ENCODE results near the gene CASP4. TPM values are rescaled to one million over a fixed set of nuclear protein-coding genes. Genes with fewer than 3 reads are reported as not detected.

Gene CASP4
- total RNA-seq, 1 experiment from 2014 or later = 53.1 TPM

GRCh38 chr11:104997288-104997687 is 28.9 kb upstream of the CASP4 start:
- intact Hi-C loops (cut with micrococcal nuclease; ENCODE audit: unreplicated experiment) = no loop called here
- BruUV-seq (replicated peaks) = no TSS peak
- no peak for TF ChIP-seq CTCF (IDR thresholded peaks at IDR 0.05; ENCODE audit: unreplicated experiment)
- DNase-seq = no peak
- no peak overlapping the region for H3K4me3 Mint-ChIP-seq (ENCODE audit: low read depth, unreplicated experiment)
- peaks cover 5% of the 10 kb centered on the region for H3K36me3 Mint-ChIP-seq (ENCODE audit: insufficient read depth, unreplicated experiment)
- H3K27me3 Mint-ChIP-seq (ENCODE audit: unreplicated experiment) = no peaks in the 10 kb centered on the region
- H3K9me3 Mint-ChIP-seq (ENCODE audit: low read depth, unreplicated experiment) = peaks cover 4% of the 10 kb centered on the region
- peaks cover 23% of the 10 kb centered on the region for H3K4me1 Mint-ChIP-seq (ENCODE audit: low read depth, unreplicated experiment)
- no peak overlapping the region for H3K27ac Mint-ChIP-seq (ENCODE audit: unreplicated experiment)
- CTCF ChIA-PET = no interaction called here

GRCh38 chr11:104995001-104995408 is 26.6 kb upstream of the CASP4 start:
- CTCF ChIA-PET = no interaction called here
- TF ChIP-seq CTCF (IDR thresholded peaks at IDR 0.05; ENCODE audit: unreplicated experiment) = no peak
- no peaks in the 10 kb centered on the region for H3K27me3 Mint-ChIP-seq (ENCODE audit: unreplicated experiment)
- H3K9me3 Mint-ChIP-seq (ENCODE audit: low read depth, unreplicated experiment) = no peaks in the 10 kb centered on the region
- no peaks in the 10 kb centered on the region for H3K36me3 Mint-ChIP-seq (ENCODE audit: insufficient read depth, unreplicated experiment)
- intact Hi-C loops (cut with micrococcal nuclease; ENCODE audit: unreplicated experiment) = no loop called here
- H3K27ac Mint-ChIP-seq (ENCODE audit: unreplicated experiment) = no peak overlapping the region
- H3K4me3 Mint-ChIP-seq (ENCODE audit: low read depth, unreplicated experiment) = no peak overlapping the region
- no peak for DNase-seq
- H3K4me1 Mint-ChIP-seq (ENCODE audit: low read depth, unreplicated experiment) = peaks cover 10% of the 10 kb centered on the region
- BruUV-seq (replicated peaks) = no TSS peak

- DNase-seq = no peak
- Mint-ChIP-seq H3K4me3 (ENCODE audit: low read depth, unreplicated experiment) (no peak overlapping the region), H3K9me3 (ENCODE audit: low read depth, unreplicated experiment) (no peaks in the 10 kb centered on the region), H3K36me3 (ENCODE audit: insufficient read depth, unreplicated experiment) (no peaks in the 10 kb centered on the region), H3K27me3 (ENCODE audit: unreplicated experiment) (no peaks in the 10 kb centered on the region), H3K4me1 (ENCODE audit: low read depth, unreplicated experiment) (no peaks in the 10 kb centered on the region), H3K27ac (ENCODE audit: unreplicated experiment) (no peak overlapping the region)
- BruUV-seq (replicated peaks) = no TSS peak
- intact Hi-C loops (cut with micrococcal nuclease; ENCODE audit: unreplicated experiment) = no loop called here
- TF ChIP-seq CTCF (IDR thresholded peaks at IDR 0.05; ENCODE audit: unreplicated experiment) = no peak
- CTCF ChIA-PET = no interaction called here
These were observed 24.4 kb upstream of the CASP4 start for GRCh38 chr11:104992781-104993180.

- BruUV-seq (replicated peaks) = no TSS peak
- Mint-ChIP-seq H3K4me1 (ENCODE audit: low read depth, unreplicated experiment) (no peaks in the 10 kb centered on the region), H3K4me3 (ENCODE audit: low read depth, unreplicated experiment) (no peak overlapping the region)
These were observed 23.6 kb upstream of the CASP4 start for GRCh38 chr11:104991994-104992393.

More at GRCh38 chr11:104991994-104992393, 23.6 kb upstream of the CASP4 start:
- Mint-ChIP-seq H3K9me3 (ENCODE audit: low read depth, unreplicated experiment) (no peaks in the 10 kb centered on the region), H3K27me3 (ENCODE audit: unreplicated experiment) (no peaks in the 10 kb centered on the region), H3K27ac (ENCODE audit: unreplicated experiment) (no peak overlapping the region), H3K36me3 (ENCODE audit: insufficient read depth, unreplicated experiment) (no peaks in the 10 kb centered on the region)
- DNase-seq = no peak
- no peak for TF ChIP-seq CTCF (IDR thresholded peaks at IDR 0.05; ENCODE audit: unreplicated experiment)
- CTCF ChIA-PET = no interaction called here
- intact Hi-C loops (cut with micrococcal nuclease; ENCODE audit: unreplicated experiment) = no loop called here
